Thymus (tissue), 11 donors: ENCODE results near the gene TM4SF20. TPM values are rescaled to one million over a fixed set of nuclear protein-coding genes. Genes with fewer than 3 reads are reported as not detected.

Experiments used
- DNase-seq, 9 donors: peaks; one replicate each; pipeline ENCODE4 v3.0.0-alpha.2; 2013; ENCODE audit warnings: low spot score in 9 of 9, low read depth in 6 of 9, missing footprints in 1 of 9
- H3K27ac ChIP-seq, 2 donors: one replicate each; pipeline ENCODE4 v1.5.1; 2013; ENCODE audit warnings: control low read depth in 1 of 2, low read depth in 1 of 2, low read length in 1 of 2, mild to moderate bottlenecking in 1 of 2, moderate library complexity in 1 of 2
- H3K27me3 ChIP-seq, 2 donors: one replicate each; pipeline ENCODE4 v1.5.1; 2013; ENCODE audit warnings: low read length in 1 of 2; ENCODE audit not compliant: control insufficient read depth in 2 of 2, insufficient read depth in 1 of 2
- H3K36me3 ChIP-seq, 2 donors: one replicate each; pipeline ENCODE4 v1.5.1; 2013; ENCODE audit warnings: low read length in 1 of 2, mild to moderate bottlenecking in 1 of 2, moderate library complexity in 1 of 2; ENCODE audit not compliant: control insufficient read depth in 2 of 2, insufficient read depth in 2 of 2
- H3K4me1 ChIP-seq, 2 donors: one replicate each; pipeline ENCODE4 v1.5.1; 2013; ENCODE audit warnings: low read length in 2 of 2; ENCODE audit not compliant: control insufficient read depth in 2 of 2, insufficient read depth in 2 of 2
- H3K4me3 ChIP-seq, 2 donors: one replicate each; pipeline ENCODE4 v1.5.1; 2013; ENCODE audit warnings: low read length in 2 of 2, control low read depth in 1 of 2, mild to moderate bottlenecking in 1 of 2
- H3K9me3 ChIP-seq, 2 donors: one replicate each; pipeline ENCODE4 v1.5.1; 2013; ENCODE audit warnings: low read length in 1 of 2, mild to moderate bottlenecking in 1 of 2; ENCODE audit not compliant: control insufficient read depth in 2 of 2, insufficient read depth in 1 of 2
- WGBS: extraction: QIAGEN DNeasy Blood & Tissue Kit; methylation state at CpG from one replicate; pipeline ENCODE4 v1.1.7; 2013; 5-methylcytosine and 5-hydroxymethylcytosine counted together
- polyA plus RNA-seq: library from polyadenylated mRNA; stranded (reverse); fragments of 200-250 nt; gene quantifications from one replicate; pipeline ENCODE4 v1.2.3, GENCODE V29; 2013
- total RNA-seq: library from RNA; stranded (reverse); fragments of 120-200 nt; gene quantifications from one replicate; pipeline ENCODE4 v1.2.4, GENCODE V29; 2013
- donor health status: healthy.

The TM4SF20 gene
- total and polyA plus RNA-seq, 2 donors: 0.09 TPM

DNA sequence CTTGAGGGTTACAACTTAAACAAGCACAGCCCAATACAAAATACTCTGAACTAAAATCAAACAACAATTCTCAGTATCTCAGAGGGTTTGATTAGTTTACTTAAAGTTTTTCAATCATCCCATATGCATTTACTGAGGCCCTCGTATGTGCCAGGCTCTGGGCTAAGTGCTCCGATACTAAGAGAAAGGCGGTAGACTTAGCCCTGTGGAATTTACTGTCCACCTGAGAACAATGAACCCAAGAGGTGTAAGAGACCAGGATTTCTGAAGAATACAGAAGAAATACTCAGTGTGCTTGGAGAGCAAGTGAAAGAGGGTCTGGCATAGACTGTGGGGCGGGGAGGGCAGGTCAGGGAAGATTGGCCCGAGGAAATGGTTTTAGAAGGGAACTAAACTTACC lies 33.8 kb upstream of the TM4SF20 start:
- Histone ChIP-seq H3K36me3 (no peaks in the 10 kb centered on the region), H3K4me3 (no peak overlapping the region), H3K4me1 (peaks cover 0 to 2% of the 10 kb centered on the region in 2 donors), H3K9me3 (no peaks in the 10 kb centered on the region), H3K27me3 (no peaks in the 10 kb centered on the region), H3K27ac (no peak overlapping the region)
- DNase-seq: no peak
- 94% methylated on average over 5 of the region's 5 CpGs for WGBS

DNA sequence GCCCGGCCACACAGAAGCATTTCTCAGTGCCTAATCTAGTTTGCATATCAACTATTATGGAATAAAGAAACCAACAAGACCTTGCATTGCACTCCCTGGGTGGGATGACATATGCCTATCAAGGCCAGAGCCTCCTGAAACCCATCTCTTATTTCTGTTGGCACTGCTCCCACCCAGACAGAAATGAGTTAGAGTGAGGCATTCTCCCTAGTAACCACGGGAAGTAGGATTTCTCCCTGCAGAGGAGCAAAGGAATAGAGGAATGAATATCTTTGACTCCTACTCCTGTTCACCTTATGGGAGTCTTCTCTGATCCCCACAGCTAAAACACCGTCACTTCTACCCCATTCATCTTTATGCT lies 32.9 kb upstream of the TM4SF20 start:
- no peaks in the 10 kb centered on the region for H3K27me3 ChIP-seq
- H3K27ac ChIP-seq: peak overlapping the region in 1 of 2 donors; percentile 5
- no peaks in the 10 kb centered on the region for H3K36me3 ChIP-seq
- DNase-seq: no peak
- peaks cover 0 to 2% of the 10 kb centered on the region in 2 donors for H3K4me1 ChIP-seq
- no peaks in the 10 kb centered on the region for H3K9me3 ChIP-seq
- no peak overlapping the region for H3K4me3 ChIP-seq
- 89% methylated on average over 3 of the region's 3 CpGs for WGBS

DNA sequence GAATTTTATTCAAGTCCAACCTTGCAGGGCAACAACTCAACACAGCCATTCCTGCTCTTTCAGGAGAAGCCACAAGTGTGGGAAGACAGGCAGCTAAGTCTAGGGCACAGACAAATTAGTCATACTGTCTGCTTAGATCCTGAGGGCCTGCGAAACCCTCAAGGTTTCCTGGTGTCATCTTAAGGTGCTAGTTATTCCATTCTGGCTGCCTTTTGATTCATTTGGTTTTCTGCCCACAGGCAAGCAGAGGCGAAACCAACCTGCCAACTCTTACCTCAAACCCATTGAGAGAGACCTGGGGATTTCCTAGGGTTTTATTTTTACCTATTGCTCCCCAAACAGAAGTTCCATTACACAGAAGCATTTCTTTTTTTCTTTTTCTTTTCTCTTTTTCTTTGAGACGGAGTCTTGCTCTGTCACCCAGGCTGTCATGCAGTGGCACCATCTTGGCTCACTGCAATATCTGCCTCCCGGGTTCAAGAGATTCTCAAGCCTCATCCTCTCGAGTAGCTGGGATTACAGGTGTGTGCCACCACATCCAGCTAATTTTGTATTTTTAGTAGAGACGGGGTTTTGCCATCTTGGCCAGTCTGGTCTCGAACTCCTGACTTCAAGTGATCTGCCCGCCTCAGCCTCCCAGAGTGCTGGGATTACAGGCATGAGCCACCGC lies 32.3 kb upstream of the TM4SF20 start:
- Histone ChIP-seq H3K36me3 (no peaks in the 10 kb centered on the region), H3K9me3 (no peaks in the 10 kb centered on the region), H3K4me1 (peaks cover 0 to 2% of the 10 kb centered on the region in 2 donors), H3K27me3 (no peaks in the 10 kb centered on the region), H3K4me3 (no peak overlapping the region), H3K27ac (peak overlapping the region in 1 of 2 donors; percentile 5)
- peak in 2 of 9 donors; percentile 11 to 43 for DNase-seq
- WGBS: 90% methylated on average over 9 of the region's 9 CpGs

DNA sequence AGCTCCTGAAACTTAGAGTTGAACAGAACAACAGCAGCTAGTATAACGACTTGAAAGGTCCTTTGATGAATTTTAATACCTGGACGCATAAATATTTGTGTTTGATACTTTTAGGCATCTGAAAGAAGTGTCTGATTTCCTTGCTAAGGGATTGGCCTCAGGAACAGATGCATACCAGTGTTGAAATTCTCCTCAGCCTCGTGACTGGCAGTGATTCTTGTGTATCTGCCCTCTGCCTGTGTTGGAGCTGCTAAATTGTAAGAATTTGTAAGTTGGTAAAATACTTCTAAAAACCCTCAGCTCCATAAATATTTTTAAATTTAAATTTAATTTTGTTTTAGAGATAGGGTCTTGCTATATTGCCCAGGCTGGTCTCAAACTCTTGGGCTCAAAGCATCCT lies 31.1 kb upstream of the TM4SF20 start:
- Histone ChIP-seq H3K27me3 (no peaks in the 10 kb centered on the region), H3K36me3 (no peaks in the 10 kb centered on the region), H3K9me3 (no peaks in the 10 kb centered on the region), H3K27ac (no peak overlapping the region), H3K4me3 (no peak overlapping the region), H3K4me1 (peaks cover 0 to 2% of the 10 kb centered on the region in 2 donors)
- no peak for DNase-seq
- WGBS: 89% methylated on average over 3 of the region's 3 CpGs

DNA sequence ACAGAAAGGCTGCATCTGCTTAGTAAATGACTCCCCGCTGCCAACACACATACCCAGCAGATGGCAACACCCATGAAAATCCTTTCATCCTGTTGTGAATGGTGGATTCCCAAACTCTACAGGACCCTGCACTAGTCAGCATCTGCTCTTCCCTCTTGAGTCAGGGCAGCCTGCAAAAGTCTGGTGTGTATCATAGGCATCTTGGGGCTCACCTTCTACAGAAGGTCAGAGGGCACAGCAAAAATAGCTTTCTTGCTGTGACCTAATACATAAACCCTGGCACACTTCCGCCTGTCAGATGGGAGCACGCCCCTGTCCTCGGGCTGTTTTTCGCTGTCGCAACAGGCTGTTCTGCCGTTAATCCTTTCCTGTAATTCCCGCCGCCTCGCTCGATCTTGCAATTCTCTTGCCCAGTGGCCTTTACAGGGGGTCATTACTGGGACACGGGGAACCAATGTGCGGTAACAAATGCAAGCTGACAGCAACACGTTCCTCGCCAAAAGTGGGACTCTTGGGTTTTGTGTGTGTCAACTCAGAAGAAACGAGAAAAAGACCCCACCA lies 28.6 kb upstream of the TM4SF20 start:
- no peak for DNase-seq
- Histone ChIP-seq H3K9me3 (no peaks in the 10 kb centered on the region), H3K4me1 (peaks cover 0 to 2% of the 10 kb centered on the region in 2 donors), H3K27me3 (no peaks in the 10 kb centered on the region), H3K27ac (no peak overlapping the region), H3K4me3 (no peak overlapping the region), H3K36me3 (no peaks in the 10 kb centered on the region)
- 95% methylated on average over 16 of the region's 16 CpGs for WGBS

DNA sequence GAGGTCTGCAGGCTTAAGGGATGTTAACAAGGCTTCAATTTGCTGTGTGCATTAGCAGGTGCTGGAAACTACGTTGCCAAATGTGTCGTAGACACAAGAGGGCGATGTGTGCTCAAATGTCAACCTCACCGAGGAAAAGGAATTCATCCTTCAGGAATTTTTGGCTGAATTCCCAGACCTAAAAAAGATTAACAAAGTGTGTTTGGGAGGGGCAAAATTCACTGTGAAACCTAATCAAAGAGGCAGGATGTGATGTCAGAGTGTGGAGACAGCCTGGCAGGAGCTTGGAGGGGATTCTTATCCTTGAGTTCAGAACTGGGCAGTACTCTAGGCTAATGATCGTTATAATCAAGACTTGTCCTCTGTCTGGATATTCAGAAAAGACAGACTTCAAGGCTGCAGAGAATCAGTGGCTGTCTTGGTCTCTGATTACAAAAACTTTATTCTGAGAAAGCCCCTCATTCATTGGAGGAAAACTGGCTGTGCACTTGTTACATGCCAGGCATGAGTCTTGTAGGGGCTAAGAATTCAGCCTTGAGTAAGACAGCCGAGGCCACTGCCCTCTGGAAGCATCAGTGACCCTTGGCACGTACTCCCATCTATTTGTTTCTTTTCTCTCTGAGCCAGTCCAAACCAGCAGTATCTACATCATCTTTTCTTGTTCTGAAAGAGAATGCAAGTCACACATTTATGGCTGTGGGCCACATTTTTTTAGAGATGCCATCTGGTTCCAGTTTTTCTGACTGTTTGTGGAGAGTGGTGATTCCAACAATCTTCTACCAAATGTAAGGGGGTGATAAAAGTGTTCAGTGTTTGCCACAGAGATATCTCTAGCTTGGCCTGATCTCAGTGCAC lies 27.3 kb upstream of the TM4SF20 start:
- H3K36me3 ChIP-seq: no peaks in the 10 kb centered on the region
- H3K4me1 ChIP-seq: no peaks in the 10 kb centered on the region
- H3K4me3 ChIP-seq: no peak overlapping the region
- H3K9me3 ChIP-seq: no peaks in the 10 kb centered on the region
- H3K27me3 ChIP-seq: no peaks in the 10 kb centered on the region
- H3K27ac ChIP-seq: no peak overlapping the region
- peak in 3 of 9 donors; percentile 6 to 30 (median 21) for DNase-seq
- 13% methylated on average over 7 of the region's 7 CpGs for WGBS

DNA sequence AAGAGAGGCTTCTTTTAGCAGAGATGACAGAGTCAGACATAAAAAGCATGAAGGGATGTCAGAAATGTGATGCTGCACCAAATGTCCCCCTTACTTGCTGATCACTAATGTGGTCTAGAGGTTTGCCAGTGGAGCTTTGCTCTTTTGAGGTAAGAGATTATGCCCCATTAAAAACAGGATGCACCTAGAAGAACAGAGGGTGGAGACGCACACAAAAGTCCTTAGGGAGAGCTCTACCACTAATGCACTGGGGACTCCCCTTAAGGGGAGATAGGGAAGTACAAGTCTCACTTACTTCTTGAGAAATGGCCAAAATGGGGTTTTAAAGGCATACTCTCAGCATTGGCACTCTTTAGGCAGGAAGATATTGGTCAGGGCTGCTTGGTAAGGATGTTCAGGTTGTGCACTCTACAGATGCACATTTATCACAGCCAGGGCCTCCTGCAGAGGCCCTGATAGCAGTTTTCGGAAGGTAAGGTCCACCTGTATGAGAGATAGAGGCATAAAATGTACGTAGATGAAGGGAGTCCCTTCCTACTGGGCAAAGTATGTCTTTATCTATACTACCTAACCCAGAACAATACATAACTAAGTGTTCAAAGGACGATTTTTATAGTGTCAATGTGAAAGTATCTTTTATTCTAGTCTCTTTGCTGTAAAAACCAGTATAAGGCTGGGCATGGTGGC lies 25.6 kb upstream of the TM4SF20 start:
- Histone ChIP-seq H3K27me3 (no peaks in the 10 kb centered on the region), H3K9me3 (no peaks in the 10 kb centered on the region), H3K36me3 (no peaks in the 10 kb centered on the region), H3K4me3 (no peak overlapping the region), H3K27ac (no peak overlapping the region), H3K4me1 (no peaks in the 10 kb centered on the region)
- no peak for DNase-seq
- WGBS: 92% methylated on average over 4 of the region's 4 CpGs

DNA sequence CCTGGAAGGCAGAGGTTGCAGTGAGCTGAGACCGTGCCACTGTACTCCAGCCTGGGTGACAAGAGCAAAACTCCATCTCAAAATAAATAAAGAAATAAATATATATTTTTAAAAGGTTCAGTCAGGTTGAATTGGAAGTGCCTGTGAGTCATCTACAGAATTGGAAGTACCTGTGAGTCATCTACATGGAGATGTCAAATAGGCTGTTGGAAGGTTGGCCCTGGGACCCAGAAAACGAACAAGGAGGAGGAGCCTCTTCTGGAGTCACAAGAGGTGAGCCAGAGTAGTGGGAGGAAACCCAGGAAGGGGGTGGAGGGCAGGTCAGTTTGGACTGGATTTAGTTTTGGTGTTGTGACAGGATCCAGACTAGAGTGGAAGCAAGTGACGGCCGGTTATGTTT lies 23.9 kb upstream of the TM4SF20 start:
- Histone ChIP-seq H3K27me3 (no peaks in the 10 kb centered on the region), H3K27ac (no peak overlapping the region), H3K4me3 (no peak overlapping the region), H3K9me3 (no peaks in the 10 kb centered on the region), H3K36me3 (no peaks in the 10 kb centered on the region), H3K4me1 (no peaks in the 10 kb centered on the region)
- DNase-seq: no peak
- WGBS: 67% methylated on average over 4 of the region's 4 CpGs

DNA sequence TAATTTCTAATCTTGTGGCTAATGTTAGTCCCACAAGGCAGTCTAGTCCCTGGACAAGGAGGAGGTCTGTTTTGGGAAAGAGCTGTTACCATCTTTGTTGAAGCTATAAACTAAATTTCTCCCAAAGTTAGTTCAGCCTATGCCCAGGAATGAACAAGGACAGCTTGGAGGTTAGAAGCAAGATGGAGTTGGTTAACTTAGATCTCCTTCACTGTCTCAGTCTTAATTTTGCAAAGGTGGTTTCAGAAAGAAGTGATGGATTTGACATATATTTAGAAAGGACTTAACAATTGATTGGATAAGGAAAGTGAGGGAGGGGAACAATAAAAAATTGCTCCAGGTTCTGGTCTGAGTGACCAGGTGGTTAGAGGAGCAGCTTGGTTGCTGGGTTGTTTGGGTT lies 23.2 kb upstream of the TM4SF20 start:
- Histone ChIP-seq H3K4me1 (no peaks in the 10 kb centered on the region), H3K27me3 (no peaks in the 10 kb centered on the region), H3K9me3 (no peaks in the 10 kb centered on the region), H3K4me3 (no peak overlapping the region), H3K36me3 (no peaks in the 10 kb centered on the region), H3K27ac (no peak overlapping the region)
- no peak for DNase-seq
